ENCODE results near the gene RCAN2. TPM values are rescaled to one million over a fixed set of nuclear protein-coding genes. Genes with fewer than 3 reads are reported as not detected.

RCAN2 gene
- total and polyA plus RNA-seq, 2 donors (not counting 1 experiment from before 2014, with no cell fraction given), result not detected

DNA sequence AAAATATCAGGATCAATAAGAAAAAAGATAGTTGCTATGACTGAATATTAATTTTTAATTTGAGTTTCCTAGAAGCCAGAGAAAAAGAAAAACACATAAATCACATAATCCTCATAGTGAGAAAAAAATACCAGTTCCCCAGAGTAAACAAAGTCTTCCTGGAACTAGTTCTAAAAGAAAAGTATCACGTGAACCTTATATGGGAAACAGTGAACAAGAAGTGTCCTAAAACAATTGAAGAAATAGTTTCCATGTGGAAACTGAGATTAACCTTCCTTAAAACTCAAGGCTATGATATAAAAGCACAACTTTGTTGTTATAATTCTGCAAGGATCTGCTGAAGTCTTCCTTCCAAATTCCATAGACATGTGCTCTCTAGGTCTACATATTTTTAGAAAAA, 50.6 kb downstream of the RCAN2 start:
- H3K4me3 Mint-ChIP-seq, result no peak overlapping the region

DNA sequence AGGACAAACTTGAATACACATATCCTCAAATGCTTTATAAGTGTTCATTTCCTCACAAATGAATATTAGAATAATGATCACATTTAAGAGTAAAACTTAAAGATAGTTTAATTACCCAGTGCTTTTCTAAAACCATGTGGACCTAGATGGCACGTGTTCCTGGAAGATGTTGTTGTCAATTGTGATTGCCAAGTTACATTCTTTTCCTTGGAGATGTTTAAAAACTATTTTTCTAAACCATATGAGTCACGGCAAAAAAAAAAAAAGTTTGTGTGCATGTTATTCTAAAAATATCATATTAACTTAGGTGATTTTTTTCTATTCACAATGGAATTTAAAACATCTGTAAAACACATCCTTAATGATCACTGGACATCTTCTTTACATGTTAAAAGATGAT, 51.1 kb downstream of the RCAN2 start:
- Histone ChIP-seq H3K36me3 (replicated peaks in 1 of 2; ENCODE audit: control extremely low read depth in 1 of 2, control insufficient read depth in 1 of 2, extremely low read depth in 1 of 2, insufficient read depth in 2 of 2, low read length in 1 of 2) (no peaks in the 10 kb centered on the region), H3K4me1 (ENCODE audit: control insufficient read depth in 2 of 2, insufficient read depth in 2 of 2, low read length in 2 of 2) (no peaks in the 10 kb centered on the region), H3K4me3 (ENCODE audit: control extremely low read depth in 1 of 5, extremely low read depth in 1 of 5, insufficient read depth in 1 of 5, low read depth in 2 of 5, low read length in 4 of 5) (no peak overlapping the region), H4K20me1 (ENCODE audit: control insufficient read depth, insufficient read depth, low read length, poor library complexity, severe bottlenecking) (no peaks in the 10 kb centered on the region), H3K27ac (ENCODE audit: low read length in 2 of 2) (no peak overlapping the region), H2AFZ (ENCODE audit: insufficient read depth, low read depth, low read length, poor library complexity, severe bottlenecking) (no peak overlapping the region), H3K9me3 (ENCODE audit: control extremely low read depth in 1 of 3, control insufficient read depth in 2 of 3, insufficient read depth in 1 of 3, low read length in 2 of 3) (peaks cover 0 to 10% (median 3%) of the 10 kb centered on the region in 3 donors), H3K27me3 (replicated peaks in 1 of 4; ENCODE audit: control extremely low read depth in 1 of 4, control insufficient read depth in 3 of 4, insufficient read depth in 4 of 4, low read length in 3 of 4) (peaks cover 0 to 8% (median 0%) of the 10 kb centered on the region in 4 experiments), H3K9ac (ENCODE audit: low read length) (no peak overlapping the region), H3K4me2 (replicated peaks; ENCODE audit: low read depth, low read length, poor library complexity, severe bottlenecking) (no peak overlapping the region), H3K79me2 (ENCODE audit: control insufficient read depth, insufficient read depth, low read length) (no peaks in the 10 kb centered on the region)
- intact Hi-C loops (cut with micrococcal nuclease), result no loop called here
- ChIA-PET POLR2A (no interaction called here), CTCF (no interaction called here)
- WGBS (ENCODE audit: insufficient coverage), result no CpG with 5 or more reads among the region's 2 CpGs
- peaks cover 18% of the 10 kb centered on the region for H3K27me3 Mint-ChIP-seq
- ATAC-seq (ENCODE audit: low read depth) (no peak), DNase-seq (no peak)
- H3K4me1 Mint-ChIP-seq, result no peaks in the 10 kb centered on the region
- no peak overlapping the region for H3K27ac Mint-ChIP-seq
- peaks cover 2% of the 10 kb centered on the region for H3K9me3 Mint-ChIP-seq (ENCODE audit: insufficient read depth)
- TF ChIP-seq EZH2 (IDR thresholded peaks at IDR 0.05; ENCODE audit: borderline replicate concordance, insufficient read depth, low read depth, low read length, poor library complexity, severe bottlenecking), result no peak
- TF ChIP-seq, protein P1, sequence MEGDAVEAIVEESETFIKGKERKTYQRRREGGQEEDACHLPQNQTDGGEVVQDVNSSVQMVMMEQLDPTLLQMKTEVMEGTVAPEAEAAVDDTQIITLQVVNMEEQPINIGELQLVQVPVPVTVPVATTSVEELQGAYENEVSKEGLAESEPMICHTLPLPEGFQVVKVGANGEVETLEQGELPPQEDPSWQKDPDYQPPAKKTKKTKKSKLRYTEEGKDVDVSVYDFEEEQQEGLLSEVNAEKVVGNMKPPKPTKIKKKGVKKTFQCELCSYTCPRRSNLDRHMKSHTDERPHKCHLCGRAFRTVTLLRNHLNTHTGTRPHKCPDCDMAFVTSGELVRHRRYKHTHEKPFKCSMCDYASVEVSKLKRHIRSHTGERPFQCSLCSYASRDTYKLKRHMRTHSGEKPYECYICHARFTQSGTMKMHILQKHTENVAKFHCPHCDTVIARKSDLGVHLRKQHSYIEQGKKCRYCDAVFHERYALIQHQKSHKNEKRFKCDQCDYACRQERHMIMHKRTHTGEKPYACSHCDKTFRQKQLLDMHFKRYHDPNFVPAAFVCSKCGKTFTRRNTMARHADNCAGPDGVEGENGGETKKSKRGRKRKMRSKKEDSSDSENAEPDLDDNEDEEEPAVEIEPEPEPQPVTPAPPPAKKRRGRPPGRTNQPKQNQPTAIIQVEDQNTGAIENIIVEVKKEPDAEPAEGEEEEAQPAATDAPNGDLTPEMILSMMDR (IDR thresholded peaks at IDR 0.05), result no peak
- H3K4me3 Mint-ChIP-seq, result no peak overlapping the region

More for the DNA sequence above, 50.6 kb downstream of the RCAN2 start:
- H3K4me1 Mint-ChIP-seq, result no peaks in the 10 kb centered on the region
- Histone ChIP-seq H4K20me1 (ENCODE audit: control insufficient read depth, insufficient read depth, low read length, poor library complexity, severe bottlenecking) (no peaks in the 10 kb centered on the region), H2AFZ (ENCODE audit: insufficient read depth, low read depth, low read length, poor library complexity, severe bottlenecking) (no peak overlapping the region), H3K9me3 (ENCODE audit: control extremely low read depth in 1 of 3, control insufficient read depth in 2 of 3, insufficient read depth in 1 of 3, low read length in 2 of 3) (peaks cover 0 to 12% (median 8%) of the 10 kb centered on the region in 3 donors), H3K27me3 (replicated peaks in 1 of 4; ENCODE audit: control extremely low read depth in 1 of 4, control insufficient read depth in 3 of 4, insufficient read depth in 4 of 4, low read length in 3 of 4) (peaks cover 0 to 11% (median 0%) of the 10 kb centered on the region in 4 experiments), H3K79me2 (ENCODE audit: control insufficient read depth, insufficient read depth, low read length) (no peaks in the 10 kb centered on the region), H3K27ac (ENCODE audit: low read length in 2 of 2) (no peak overlapping the region), H3K4me3 (ENCODE audit: control extremely low read depth in 1 of 5, extremely low read depth in 1 of 5, insufficient read depth in 1 of 5, low read depth in 2 of 5, low read length in 4 of 5) (no peak overlapping the region), H3K9ac (ENCODE audit: low read length) (no peak overlapping the region), H3K4me1 (ENCODE audit: control insufficient read depth in 2 of 2, insufficient read depth in 2 of 2, low read length in 2 of 2) (no peaks in the 10 kb centered on the region), H3K4me2 (replicated peaks; ENCODE audit: low read depth, low read length, poor library complexity, severe bottlenecking) (no peak overlapping the region), H3K36me3 (replicated peaks in 1 of 2; ENCODE audit: control extremely low read depth in 1 of 2, control insufficient read depth in 1 of 2, extremely low read depth in 1 of 2, insufficient read depth in 2 of 2, low read length in 1 of 2) (no peaks in the 10 kb centered on the region)
- ChIA-PET POLR2A (no interaction called here), CTCF (no interaction called here)
- no CpG with 5 or more reads among the region's 1 CpG for WGBS (ENCODE audit: insufficient coverage)
- intact Hi-C loops (cut with micrococcal nuclease), result no loop called here
- peaks cover 15% of the 10 kb centered on the region for H3K27me3 Mint-ChIP-seq
- no peak overlapping the region for H3K27ac Mint-ChIP-seq
- peaks cover 5% of the 10 kb centered on the region for H3K9me3 Mint-ChIP-seq (ENCODE audit: insufficient read depth)
- DNase-seq (no peak), ATAC-seq (ENCODE audit: low read depth) (no peak)
- no peak for TF ChIP-seq EZH2 (IDR thresholded peaks at IDR 0.05; ENCODE audit: borderline replicate concordance, insufficient read depth, low read depth, low read length, poor library complexity, severe bottlenecking)
- TF ChIP-seq, protein P1 (IDR thresholded peaks at IDR 0.05), result no peak

Data from B cell (primary cell).